ENCODE results near the gene DENND5B.

The DENND5B gene

GRCh38 chr12:31363416-31363809, 227.5 kb downstream of the DENND5B start:
- H3K4me3 Mint-ChIP-seq = peak overlapping the region; percentile 82
- H3K27me3 Mint-ChIP-seq (ENCODE audit: low read depth) = no peaks in the 10 kb centered on the region
- no peaks in the 10 kb centered on the region for H3K9me3 Mint-ChIP-seq
- H3K36me3 Mint-ChIP-seq (ENCODE audit: low read depth) = no peaks in the 10 kb centered on the region
- peak overlapping the region; percentile 91 for H3K27ac Mint-ChIP-seq
- peaks cover 21% of the 10 kb centered on the region for H3K4me1 Mint-ChIP-seq (ENCODE audit: low read depth)

- Mint-ChIP-seq H3K36me3 (ENCODE audit: low read depth) (no peaks in the 10 kb centered on the region), H3K9me3 (no peaks in the 10 kb centered on the region), H3K4me1 (ENCODE audit: low read depth) (peaks cover 21% of the 10 kb centered on the region), H3K27me3 (ENCODE audit: low read depth) (no peaks in the 10 kb centered on the region), H3K4me3 (peak overlapping the region; percentile 82), H3K27ac (peak overlapping the region; percentile 91)
Observed at GRCh38 chr12:31362759-31363415, 228.0 kb downstream of the DENND5B start.

GRCh38 chr12:31362115-31362758, 228.7 kb downstream of the DENND5B start:
- no peaks in the 10 kb centered on the region for H3K27me3 Mint-ChIP-seq (ENCODE audit: low read depth)
- peak overlapping the region; percentile 91 for H3K27ac Mint-ChIP-seq
- no peaks in the 10 kb centered on the region for H3K9me3 Mint-ChIP-seq

DNA sequence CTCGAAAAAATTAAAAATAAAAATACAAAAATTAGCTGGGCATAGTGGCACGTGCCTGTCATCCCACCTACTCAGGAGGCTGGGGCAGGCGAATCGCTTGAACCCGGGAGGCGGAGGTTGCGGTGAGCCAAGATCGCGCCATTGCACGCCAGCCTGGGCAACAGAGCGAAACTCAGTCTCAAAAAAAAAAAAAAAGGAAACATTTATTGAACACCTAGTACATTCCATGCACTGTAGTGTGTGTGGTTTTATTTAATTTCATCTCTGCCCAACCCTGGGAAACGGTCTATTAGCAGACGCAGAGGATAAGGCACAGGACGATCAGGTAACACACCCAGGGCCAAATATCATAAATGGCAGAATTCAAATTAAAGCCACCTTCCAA, 229.2 kb downstream of the DENND5B start:
- peak overlapping the region; percentile 91 for H3K27ac Mint-ChIP-seq
- H3K9me3 Mint-ChIP-seq = no peaks in the 10 kb centered on the region
- peaks cover 21% of the 10 kb centered on the region for H3K4me1 Mint-ChIP-seq (ENCODE audit: low read depth)
- no peak overlapping the region for H3K4me3 Mint-ChIP-seq
- H3K27me3 Mint-ChIP-seq (ENCODE audit: low read depth) = no peaks in the 10 kb centered on the region
- H3K36me3 Mint-ChIP-seq (ENCODE audit: low read depth) = no peaks in the 10 kb centered on the region

More at GRCh38 chr12:31362115-31362758, 228.7 kb downstream of the DENND5B start:
- Mint-ChIP-seq H3K4me3 (peak overlapping the region; percentile 82), H3K36me3 (ENCODE audit: low read depth) (no peaks in the 10 kb centered on the region), H3K4me1 (ENCODE audit: low read depth) (peaks cover 21% of the 10 kb centered on the region)

DNA sequence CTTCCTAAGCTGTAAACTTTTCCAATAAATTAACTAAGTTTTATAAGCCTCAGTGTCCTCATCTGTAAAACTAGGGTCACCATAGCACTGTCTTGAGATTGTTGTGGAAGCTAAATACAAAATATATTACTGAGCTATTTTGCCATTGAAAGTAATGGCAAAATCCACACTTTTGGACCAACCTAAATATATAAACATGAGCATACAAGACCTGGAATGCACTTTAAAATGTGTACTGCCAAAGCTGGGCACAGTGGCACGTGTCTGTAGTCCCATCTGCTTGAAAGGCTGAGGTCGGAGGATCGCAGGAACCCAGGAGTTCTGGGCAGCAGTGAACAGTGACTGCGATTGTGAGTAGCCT, 235.2 kb downstream of the DENND5B start:
- Mint-ChIP-seq H3K9me3 (no peaks in the 10 kb centered on the region), H3K36me3 (ENCODE audit: low read depth) (no peaks in the 10 kb centered on the region), H3K27me3 (ENCODE audit: low read depth) (peaks cover 6% of the 10 kb centered on the region), H3K4me1 (ENCODE audit: low read depth) (no peaks in the 10 kb centered on the region), H3K4me3 (no peak overlapping the region), H3K27ac (no peak overlapping the region)

DNA sequence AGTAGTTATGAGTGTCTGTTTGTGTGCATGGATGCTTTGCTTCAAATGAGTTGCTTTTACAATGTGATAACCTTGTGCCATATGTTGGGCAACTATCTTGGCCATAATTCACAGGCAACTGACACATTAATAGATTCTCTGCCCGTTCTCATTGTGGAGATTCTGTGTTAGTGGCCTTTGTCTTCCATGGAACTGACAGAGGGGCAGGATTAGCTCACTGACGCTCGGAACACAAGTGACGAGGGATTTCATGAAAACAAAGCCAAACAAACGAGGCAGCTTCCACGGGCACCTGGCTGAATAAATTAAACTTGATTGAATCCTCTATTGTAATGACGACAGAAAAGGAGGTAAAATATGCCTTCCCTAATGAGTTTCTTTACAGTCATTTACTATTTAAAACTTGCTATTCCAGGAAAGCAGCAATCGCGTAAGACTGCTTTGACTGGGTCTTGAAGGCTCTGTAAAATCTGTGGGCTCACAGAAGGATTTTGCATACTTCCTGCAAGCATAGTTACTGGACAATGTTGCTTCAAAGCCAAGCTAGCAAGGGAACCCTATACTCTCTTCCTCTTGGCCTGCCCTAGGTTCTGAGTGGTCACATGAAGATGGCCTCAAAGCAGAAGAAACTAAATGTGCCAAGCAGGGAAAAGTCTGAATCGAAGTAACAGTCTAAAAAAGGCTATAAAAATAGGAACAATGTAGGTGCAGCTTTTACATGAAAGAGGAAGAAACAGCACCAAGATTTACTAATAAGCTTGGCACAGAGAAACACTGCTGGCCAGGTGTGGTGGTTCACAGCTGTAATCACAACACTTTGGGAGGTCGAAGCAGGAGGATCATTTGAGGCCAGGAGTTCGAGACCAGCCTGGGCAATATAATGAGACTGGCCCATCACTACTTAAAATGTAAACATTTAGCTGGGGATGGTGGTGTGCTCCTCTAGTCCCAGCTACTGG, 236.9 kb downstream of the DENND5B start:
- no peak overlapping the region for H3K4me3 Mint-ChIP-seq
- H3K9me3 Mint-ChIP-seq = no peaks in the 10 kb centered on the region
- no peaks in the 10 kb centered on the region for H3K36me3 Mint-ChIP-seq (ENCODE audit: low read depth)
- H3K4me1 Mint-ChIP-seq (ENCODE audit: low read depth) = no peaks in the 10 kb centered on the region
- no peak overlapping the region for H3K27ac Mint-ChIP-seq
- peaks cover 15% of the 10 kb centered on the region for H3K27me3 Mint-ChIP-seq (ENCODE audit: low read depth)

DNA sequence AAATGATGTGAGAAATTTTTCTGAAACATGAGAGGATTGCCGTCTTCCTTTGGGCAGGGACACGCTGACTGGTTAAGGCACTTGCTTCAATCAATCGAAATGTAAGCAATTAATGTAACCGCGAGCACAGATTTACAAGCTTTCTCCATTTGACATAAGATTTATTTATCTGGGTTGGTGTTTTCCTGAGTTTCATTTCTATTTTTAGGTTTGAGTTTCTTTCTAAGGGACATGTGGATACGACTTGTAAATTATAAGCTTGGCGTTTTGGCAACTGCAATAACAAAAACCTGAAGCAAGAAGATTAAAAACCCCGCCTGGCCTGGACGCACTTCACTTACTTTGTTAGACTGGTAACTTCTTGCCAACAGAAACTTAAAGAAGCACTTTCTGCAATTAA, 244.7 kb downstream of the DENND5B start:
- Mint-ChIP-seq H3K9me3 (no peaks in the 10 kb centered on the region), H3K4me1 (ENCODE audit: low read depth) (no peaks in the 10 kb centered on the region), H3K27me3 (ENCODE audit: low read depth) (peaks cover 9% of the 10 kb centered on the region), H3K4me3 (no peak overlapping the region), H3K27ac (no peak overlapping the region), H3K36me3 (ENCODE audit: low read depth) (no peaks in the 10 kb centered on the region)

GRCh38 chr12:31343139-31343538, 247.8 kb downstream of the DENND5B start:
- H3K36me3 Mint-ChIP-seq (ENCODE audit: low read depth) = no peaks in the 10 kb centered on the region
- no peaks in the 10 kb centered on the region for H3K27me3 Mint-ChIP-seq (ENCODE audit: low read depth)
- H3K27ac Mint-ChIP-seq = no peak overlapping the region
- no peaks in the 10 kb centered on the region for H3K4me1 Mint-ChIP-seq (ENCODE audit: low read depth)
- no peaks in the 10 kb centered on the region for H3K9me3 Mint-ChIP-seq
- no peak overlapping the region for H3K4me3 Mint-ChIP-seq

DNA sequence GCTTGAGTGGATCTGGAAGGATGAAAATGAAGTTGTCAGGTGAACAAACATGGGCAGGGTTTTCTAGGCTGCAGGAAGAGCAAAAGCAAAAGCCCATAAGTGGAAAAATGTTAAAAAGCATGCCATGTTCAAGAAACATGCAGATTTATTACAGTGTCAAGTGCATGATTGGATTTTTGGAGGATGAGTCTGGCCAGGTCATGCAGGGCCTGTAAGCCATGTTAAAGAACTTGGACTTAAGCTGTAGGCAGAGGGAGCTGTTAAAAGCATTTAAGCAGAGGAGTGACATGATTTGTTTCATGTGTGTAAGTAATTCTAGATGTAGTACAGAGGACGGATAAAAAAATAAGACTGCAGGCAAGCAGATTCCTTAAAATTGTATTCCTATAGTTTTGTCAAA, 248.7 kb downstream of the DENND5B start:
- no peaks in the 10 kb centered on the region for H3K27me3 Mint-ChIP-seq (ENCODE audit: low read depth)
- no peaks in the 10 kb centered on the region for H3K4me1 Mint-ChIP-seq (ENCODE audit: low read depth)
- no peak overlapping the region for H3K4me3 Mint-ChIP-seq
- H3K36me3 Mint-ChIP-seq (ENCODE audit: low read depth) = no peaks in the 10 kb centered on the region
- no peak overlapping the region for H3K27ac Mint-ChIP-seq
- no peaks in the 10 kb centered on the region for H3K9me3 Mint-ChIP-seq

DNA sequence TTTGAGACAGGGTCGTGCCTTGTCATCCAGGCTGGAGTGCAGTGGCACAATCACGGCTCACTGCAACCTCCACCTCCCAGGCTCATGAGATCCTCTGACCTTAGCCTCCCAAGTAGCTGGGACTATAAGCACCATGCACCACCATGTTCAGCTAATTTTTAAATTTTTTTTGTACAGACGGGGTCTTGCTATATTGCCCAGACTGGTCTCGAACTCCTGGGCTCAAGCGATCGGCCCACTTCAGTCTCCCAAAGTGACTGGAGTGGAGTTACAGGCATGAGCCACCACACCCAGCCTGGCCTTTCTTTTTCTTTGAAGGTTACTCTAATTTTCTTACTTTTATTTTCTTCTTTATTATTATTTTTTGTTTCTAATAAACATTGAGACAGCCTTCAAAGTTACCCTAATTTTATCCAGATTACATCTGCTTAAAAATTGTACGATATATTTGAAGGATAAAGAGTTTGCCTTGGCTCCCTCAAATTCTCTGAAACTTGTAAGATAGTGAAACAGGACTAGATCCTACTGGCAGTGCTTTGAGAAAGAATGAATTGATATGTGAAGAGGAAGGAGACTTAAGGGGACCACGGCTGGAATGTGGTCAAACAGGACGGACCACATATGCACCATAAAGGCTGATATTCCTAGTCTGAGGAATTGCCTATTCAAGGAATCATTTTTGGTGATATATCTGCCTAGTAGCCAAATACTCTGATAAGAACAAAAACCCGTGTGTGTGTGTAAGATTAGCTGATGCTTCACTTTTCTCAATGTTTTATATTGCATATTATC, 250.9 kb downstream of the DENND5B start:
- H3K4me3 Mint-ChIP-seq = no peak overlapping the region
- H3K27me3 Mint-ChIP-seq (ENCODE audit: low read depth) = no peaks in the 10 kb centered on the region
- H3K4me1 Mint-ChIP-seq (ENCODE audit: low read depth) = no peaks in the 10 kb centered on the region
- H3K9me3 Mint-ChIP-seq = no peaks in the 10 kb centered on the region
- no peaks in the 10 kb centered on the region for H3K36me3 Mint-ChIP-seq (ENCODE audit: low read depth)
- H3K27ac Mint-ChIP-seq = no peak overlapping the region

DNA sequence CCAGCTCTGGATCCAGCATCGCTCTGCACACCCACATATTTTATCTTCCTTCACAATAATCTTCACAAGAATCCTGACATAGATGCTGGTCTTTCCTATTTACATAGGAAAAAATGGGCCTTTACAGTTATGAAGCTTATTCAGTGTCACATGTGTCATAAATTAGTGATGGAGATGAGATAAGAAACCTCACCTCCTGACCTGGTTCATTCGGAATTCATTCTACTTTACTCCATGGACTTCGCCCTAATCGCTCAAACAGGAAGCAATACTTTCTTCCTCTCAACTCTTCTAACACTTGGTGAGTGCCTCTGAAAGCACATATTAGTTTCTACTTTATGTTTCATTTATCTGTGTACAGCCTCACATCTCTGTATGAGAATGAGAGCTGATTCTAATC, 253.0 kb downstream of the DENND5B start:
- Mint-ChIP-seq H3K9me3 (no peaks in the 10 kb centered on the region), H3K4me1 (ENCODE audit: low read depth) (peaks cover 2% of the 10 kb centered on the region), H3K27me3 (ENCODE audit: low read depth) (peaks cover 4% of the 10 kb centered on the region), H3K36me3 (ENCODE audit: low read depth) (no peaks in the 10 kb centered on the region), H3K27ac (no peak overlapping the region), H3K4me3 (no peak overlapping the region)

All from T-helper 1 cell treated with Interleukin-12 subunit alpha and Interleukin-12 subunit beta and Interleukin-4 antibody, amounts not matched to agents 30 μg/mL and 1 μg/mL, for 36 hours (primary cell).